Uterus (tissue), 4 donors: ENCODE measurements around the gene SMC3. TPM values are rescaled to one million over a fixed set of nuclear protein-coding genes. Genes with fewer than 3 reads are reported as not detected.

ENCODE experiments used
- DNase-seq, 2 donors: peaks; one replicate each; pipeline ENCODE4 v3.0.0-alpha.2; 2019 to 2020
- H3K27ac ChIP-seq, 2 donors: fragments of 200-600 bp; sonication (generic); 1 replicate in 1 of 2; 2 replicates in 1 of 2; pipeline ENCODE4 v1.5.1; 2016 to 2018
- H3K27me3 ChIP-seq, 2 donors: fragments of 200-600 bp; sonication (generic); one replicate each; pipeline ENCODE4 v1.5.1; 2018 to 2019; ENCODE audit warnings: control low read depth in 1 of 2
- H3K36me3 ChIP-seq, 2 donors: fragments of 200-600 bp; sonication (generic); one replicate each; pipeline ENCODE4 v1.5.1; 2019; ENCODE audit warnings: control low read depth in 1 of 2
- H3K4me1 ChIP-seq, 2 donors: fragments of 200-600 bp; sonication (generic); one replicate each; pipeline ENCODE4 v1.5.1; 2018 to 2019; ENCODE audit warnings: control low read depth in 1 of 2
- H3K4me3 ChIP-seq, 2 donors: fragments of 200-600 bp; sonication (generic); 1 replicate in 1 of 2; 2 replicates in 1 of 2; pipeline ENCODE4 v1.5.1; 2018 to 2019; ENCODE audit warnings: mild to moderate bottlenecking in 1 of 2
- H3K9me3 ChIP-seq, 2 donors: fragments of 200-600 bp; sonication (generic); one replicate each; pipeline ENCODE4 v1.5.1; 2019; ENCODE audit warnings: control low read depth in 1 of 2
- POLR2A ChIP-seq, 2 donors: fragments of 450-650 bp; IDR thresholded peaks; one replicate each; pipeline ENCODE4 v1.6.1; 2016; ENCODE audit warnings: antibody characterized with exemption in 2 of 2, mild to moderate bottlenecking in 1 of 2, moderate library complexity in 1 of 2
- intact Hi-C: fragments of 100-400 bp; cut with DNase I; formaldehyde crosslinking; loops from one replicate; pipeline ENCODE4 v1.15.1; 2023; ENCODE audit warnings: low total_unique reads
- small RNA-seq: library from RNA; depleted of rRNA; stranded (forward); fragments of <200 nt; gene quantifications from one replicate; pipeline ENCODE3, GENCODE V24; 2016
- total RNA-seq, 4 donors: library from RNA; depleted of rRNA in 3 of 4; stranded (reverse); fragments of >200 nt in 3 of 4; gene quantifications; one replicate each; pipeline versions ENCODE4 v1.1.0 to v1.2.4, GENCODE V29; 2014 to 2023
- TF ChIP-seq, protein P1 (sequence below), 4 experiments: fragments of 200-600 bp in 2 of 4; fragments of 450-650 bp in 2 of 4; sonication (generic) in 2 of 4; IDR thresholded peaks; one replicate each; pipeline ENCODE4 v1.5.1; 2016 to 2019; ENCODE audit warnings: antibody characterized with exemption in 4 of 4, mild to moderate bottlenecking in 2 of 4, moderate library complexity in 1 of 4
- donor health status: DM: yes; HTN: yes; CAD: no.

SMC3 gene
- total RNA-seq, 4 donors from 2014 or later = 12.4 to 45.3 (median 39.3) TPM

DNA sequence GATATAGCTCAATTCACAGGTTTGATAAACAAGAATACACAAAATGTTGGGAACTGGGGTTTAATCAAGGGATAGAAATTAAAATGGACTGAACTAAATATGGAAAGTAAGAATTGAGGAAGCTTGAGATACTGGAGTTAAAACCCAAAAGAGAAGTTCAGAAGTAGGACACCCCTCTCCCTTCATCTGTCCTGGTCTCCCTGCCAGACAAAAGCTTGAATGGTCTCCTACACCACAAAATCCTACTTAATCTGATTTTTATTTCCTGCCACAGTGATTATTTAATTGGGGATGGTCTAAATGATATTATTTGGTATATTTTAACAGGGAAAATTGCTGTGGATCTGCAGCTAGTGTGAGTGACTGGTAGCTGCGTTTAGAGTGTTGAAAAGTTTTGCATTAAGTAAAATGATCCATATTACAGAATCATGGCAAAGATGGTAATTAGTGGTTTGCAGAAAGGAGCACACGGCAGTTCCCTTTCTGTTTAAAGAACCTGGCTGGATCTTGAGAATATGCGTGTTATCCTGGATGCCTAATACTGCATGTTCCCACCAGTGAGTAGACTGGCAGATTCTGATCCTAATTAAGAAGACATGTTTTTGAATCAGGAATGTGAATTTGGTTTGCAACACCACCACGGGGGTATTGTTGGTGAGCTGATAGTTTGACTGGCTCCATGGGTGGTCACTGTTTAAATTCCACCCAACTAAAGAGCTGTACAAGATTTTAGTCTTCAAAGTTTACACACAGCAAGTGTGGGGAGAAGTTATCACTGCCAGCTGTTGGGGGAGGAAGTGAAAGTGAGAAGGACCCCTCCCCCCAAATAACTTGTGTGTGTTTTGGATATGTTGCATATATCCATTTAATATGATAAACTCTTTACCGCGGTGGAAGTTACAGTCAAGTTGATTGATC is 82.1 kb downstream of the SMC3 start:
- no peaks in the 10 kb centered on the region for H3K9me3 ChIP-seq
- no peak for TF ChIP-seq POLR2A (IDR thresholded peaks at IDR 0.05)
- TF ChIP-seq, protein P1, sequence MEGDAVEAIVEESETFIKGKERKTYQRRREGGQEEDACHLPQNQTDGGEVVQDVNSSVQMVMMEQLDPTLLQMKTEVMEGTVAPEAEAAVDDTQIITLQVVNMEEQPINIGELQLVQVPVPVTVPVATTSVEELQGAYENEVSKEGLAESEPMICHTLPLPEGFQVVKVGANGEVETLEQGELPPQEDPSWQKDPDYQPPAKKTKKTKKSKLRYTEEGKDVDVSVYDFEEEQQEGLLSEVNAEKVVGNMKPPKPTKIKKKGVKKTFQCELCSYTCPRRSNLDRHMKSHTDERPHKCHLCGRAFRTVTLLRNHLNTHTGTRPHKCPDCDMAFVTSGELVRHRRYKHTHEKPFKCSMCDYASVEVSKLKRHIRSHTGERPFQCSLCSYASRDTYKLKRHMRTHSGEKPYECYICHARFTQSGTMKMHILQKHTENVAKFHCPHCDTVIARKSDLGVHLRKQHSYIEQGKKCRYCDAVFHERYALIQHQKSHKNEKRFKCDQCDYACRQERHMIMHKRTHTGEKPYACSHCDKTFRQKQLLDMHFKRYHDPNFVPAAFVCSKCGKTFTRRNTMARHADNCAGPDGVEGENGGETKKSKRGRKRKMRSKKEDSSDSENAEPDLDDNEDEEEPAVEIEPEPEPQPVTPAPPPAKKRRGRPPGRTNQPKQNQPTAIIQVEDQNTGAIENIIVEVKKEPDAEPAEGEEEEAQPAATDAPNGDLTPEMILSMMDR (IDR thresholded peaks at IDR 0.05) = no peak
- intact Hi-C loops = no loop called here
- H3K27ac ChIP-seq = no peak overlapping the region
- H3K4me1 ChIP-seq = peaks cover 0 to under 1% of the 10 kb centered on the region in 2 donors
- H3K4me3 ChIP-seq = no peak overlapping the region
- H3K36me3 ChIP-seq = no peaks in the 10 kb centered on the region
- DNase-seq = no peak
- peaks cover 0 to 46% of the 10 kb centered on the region in 2 donors for H3K27me3 ChIP-seq

DNA sequence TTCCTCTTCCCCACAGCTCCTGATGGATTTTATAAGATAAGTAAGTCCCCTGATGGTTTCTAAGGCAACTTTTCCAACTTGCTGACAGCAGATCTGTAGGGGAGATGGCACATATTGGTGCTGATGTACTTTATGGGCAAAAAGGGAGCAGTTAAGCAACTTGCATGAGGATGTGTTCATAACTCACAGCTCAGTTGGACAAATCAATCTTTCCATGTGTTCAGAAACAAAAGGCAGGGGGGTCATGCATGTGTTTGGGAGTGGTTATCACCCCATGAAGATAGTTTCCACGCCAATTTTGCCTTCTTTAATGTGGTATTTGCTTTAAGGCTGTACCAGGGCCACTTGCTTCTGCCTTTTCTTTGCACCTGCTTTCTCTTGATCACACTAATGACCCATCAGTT is 82.8 kb downstream of the SMC3 start:
- H3K36me3 ChIP-seq = no peaks in the 10 kb centered on the region
- no peak for DNase-seq
- intact Hi-C loops = no loop called here
- H3K4me3 ChIP-seq = no peak overlapping the region
- peaks cover 0 to 39% of the 10 kb centered on the region in 2 donors for H3K27me3 ChIP-seq
- TF ChIP-seq, protein P1 (IDR thresholded peaks at IDR 0.05) = no peak
- no peak for TF ChIP-seq POLR2A (IDR thresholded peaks at IDR 0.05)
- H3K9me3 ChIP-seq = no peaks in the 10 kb centered on the region
- no peak overlapping the region for H3K27ac ChIP-seq
- no peaks in the 10 kb centered on the region for H3K4me1 ChIP-seq

DNA sequence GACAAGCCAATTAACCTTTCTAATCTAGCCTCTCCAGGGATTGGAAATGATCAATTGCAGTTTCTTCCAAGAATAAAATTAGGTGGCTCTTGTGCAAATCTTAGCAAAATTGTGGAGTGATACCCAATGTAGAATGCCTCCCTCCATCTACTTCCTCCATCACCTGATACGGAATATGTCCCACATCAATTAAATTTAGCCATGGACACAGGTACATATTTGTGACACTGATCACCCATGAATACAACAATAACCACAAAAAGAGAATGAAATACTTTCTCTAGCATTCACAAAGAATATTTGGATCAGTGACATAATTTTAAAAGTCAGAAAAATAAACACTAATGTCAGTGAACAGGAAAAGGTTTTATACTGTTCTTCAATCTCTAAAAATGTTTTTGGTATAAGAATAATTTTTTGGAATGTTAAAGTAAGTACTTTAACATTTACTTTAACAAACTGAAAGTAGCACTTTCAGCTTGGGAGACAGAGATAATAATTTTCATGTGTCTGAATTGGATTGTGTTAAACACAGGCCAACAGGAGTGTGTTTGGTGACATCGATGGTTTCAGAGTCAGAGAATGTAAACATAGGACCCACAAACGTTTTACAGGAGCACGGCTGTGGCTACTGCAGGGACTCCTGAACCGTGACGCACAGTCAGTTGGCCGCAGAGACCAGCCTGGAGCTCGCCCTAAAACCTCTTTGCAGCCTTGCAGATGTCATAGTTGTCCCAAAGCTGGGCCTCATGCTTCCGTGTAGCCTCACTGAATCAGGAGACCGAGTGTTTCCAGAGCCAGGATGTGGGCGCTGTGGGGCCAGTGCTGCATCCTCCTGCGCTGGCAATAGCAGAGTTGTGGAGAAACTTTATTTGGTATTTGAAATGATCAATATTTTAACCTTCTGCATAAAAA is 83.8 kb downstream of the SMC3 start:
- no peak overlapping the region for H3K27ac ChIP-seq
- intact Hi-C loops = no loop called here
- H3K36me3 ChIP-seq = no peaks in the 10 kb centered on the region
- no peak for TF ChIP-seq POLR2A (IDR thresholded peaks at IDR 0.05)
- TF ChIP-seq, protein P1 (IDR thresholded peaks at IDR 0.05) = no peak
- peaks cover 0 to 29% of the 10 kb centered on the region in 2 donors for H3K27me3 ChIP-seq
- H3K9me3 ChIP-seq = no peaks in the 10 kb centered on the region
- H3K4me3 ChIP-seq = no peak overlapping the region
- H3K4me1 ChIP-seq = no peaks in the 10 kb centered on the region
- DNase-seq = no peak

DNA sequence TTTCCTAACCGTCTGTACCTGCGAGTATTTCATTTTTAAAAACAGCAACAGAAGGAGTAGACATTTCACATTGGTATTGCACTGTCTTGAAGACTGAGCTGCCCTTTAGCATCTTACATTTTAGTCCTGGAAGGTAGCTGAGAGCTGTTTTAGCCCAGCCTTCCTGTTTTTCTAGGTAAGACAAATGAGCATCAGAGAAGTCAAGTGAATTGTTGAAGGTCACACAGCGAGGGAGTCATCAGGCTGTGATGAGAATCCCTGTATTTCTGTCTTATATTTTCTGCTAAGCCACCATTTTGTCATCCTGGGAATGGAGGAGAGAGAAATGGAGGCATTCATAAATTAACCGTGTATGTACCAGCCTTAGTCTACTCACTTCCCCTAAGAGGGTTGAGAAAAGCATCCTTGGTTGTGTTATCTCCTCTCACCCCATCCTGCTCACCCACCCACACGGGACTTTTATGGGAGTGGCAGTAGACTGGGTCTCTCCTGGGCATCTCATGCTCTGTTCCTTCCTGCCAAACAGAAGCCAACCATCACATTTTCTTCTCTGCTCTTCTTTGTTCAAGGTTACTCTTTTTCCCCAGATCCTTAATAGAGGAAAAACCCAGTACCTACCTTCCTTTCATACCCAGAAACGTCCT is 85.1 kb downstream of the SMC3 start:
- intact Hi-C loops = no loop called here
- Histone ChIP-seq H3K27ac (no peak overlapping the region), H3K4me1 (no peaks in the 10 kb centered on the region), H3K36me3 (no peaks in the 10 kb centered on the region), H3K4me3 (no peak overlapping the region), H3K9me3 (no peaks in the 10 kb centered on the region), H3K27me3 (peaks cover 0 to 17% of the 10 kb centered on the region in 2 donors)
- no peak for DNase-seq
- no peak for TF ChIP-seq POLR2A (IDR thresholded peaks at IDR 0.05)
- TF ChIP-seq, protein P1 (IDR thresholded peaks at IDR 0.05) = no peak

Small RNAs within 50 kb of the gene (small RNA-seq; reads per million reads assigned to genes)
- gene RF00019 = not detected

Other genes with a start within 250 kb of the SMC3 start
- gene DUSP5, start 69.8 kb upstream of the SMC3 start, total RNA-seq = 100 to 1,000 TPM in 1 of 4 donors, 10 to 100 TPM in 3; 10.4 to 112 (median 17.5) TPM
- 1 to 10 TPM in 3 of 4 donors, under 1 TPM in 1; 0.88 to 3.8 (median 1.9) TPM for gene RBM20, start 76.6 kb downstream of the SMC3 start, total RNA-seq